ENCODE data around the gene LRRC56.

The LRRC56 gene

DNA sequence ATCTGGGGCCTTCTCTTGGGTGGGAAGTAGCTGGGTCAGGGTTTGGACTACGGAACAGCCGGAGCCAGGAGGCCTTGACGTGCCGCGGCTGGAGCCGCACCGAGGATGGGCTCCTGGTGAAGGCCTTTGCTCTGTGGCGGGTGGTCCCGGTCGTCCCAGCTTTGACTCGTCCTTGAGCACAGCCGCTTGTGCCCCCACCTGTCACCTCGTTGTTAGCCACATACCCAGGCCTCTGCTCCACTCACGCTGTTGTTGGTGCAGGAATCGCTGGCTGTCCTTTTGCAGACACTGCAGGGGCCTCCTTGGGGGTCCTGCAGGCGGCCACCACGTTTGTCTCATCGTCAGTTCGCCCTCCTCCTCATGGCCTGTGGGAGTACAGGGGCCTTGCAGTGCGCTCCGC is 56.0 kb downstream of the LRRC56 start:
- H3K9me3 ChIP-seq (ENCODE audit: control insufficient read depth, insufficient read depth, low read depth, low read length): no peaks in the 10 kb centered on the region
- ChIA-PET CTCF (no interaction called here), POLR2A (no interaction called here)
- TF ChIP-seq BCL11B (tag by site-specific recombination; IDR thresholded peaks at IDR 0.05; ENCODE audit: low read depth) (no peak), GLI4 (tag by site-specific recombination; IDR thresholded peaks at IDR 0.05) (no peak), AEBP2 (tag by site-specific recombination; IDR thresholded peaks at IDR 0.05; ENCODE audit: borderline replicate concordance) (no peak), YY1 (tag by site-specific recombination; IDR thresholded peaks at IDR 0.05) (no peak), ZNF391 (tag by site-specific recombination; IDR thresholded peaks at IDR 0.05; ENCODE audit: borderline replicate concordance, low read depth) (no peak), ZNF184 (tag by site-specific recombination; IDR thresholded peaks at IDR 0.05) (no peak), ZBTB1 (tag by site-specific recombination; IDR thresholded peaks at IDR 0.05) (no peak), ZNF558 (tag by site-specific recombination; IDR thresholded peaks at IDR 0.05) (no peak), SP2 (tag by site-specific recombination; IDR thresholded peaks at IDR 0.05) (no peak), ATF2 (tag by site-specific recombination; IDR thresholded peaks at IDR 0.05; ENCODE audit: low read depth) (no peak), BCL6B (tag by site-specific recombination; IDR thresholded peaks at IDR 0.05) (no peak), ZNF433 (tag by site-specific recombination; IDR thresholded peaks at IDR 0.05; ENCODE audit: low read depth) (no peak)
- TF ChIP-seq, protein P1, sequence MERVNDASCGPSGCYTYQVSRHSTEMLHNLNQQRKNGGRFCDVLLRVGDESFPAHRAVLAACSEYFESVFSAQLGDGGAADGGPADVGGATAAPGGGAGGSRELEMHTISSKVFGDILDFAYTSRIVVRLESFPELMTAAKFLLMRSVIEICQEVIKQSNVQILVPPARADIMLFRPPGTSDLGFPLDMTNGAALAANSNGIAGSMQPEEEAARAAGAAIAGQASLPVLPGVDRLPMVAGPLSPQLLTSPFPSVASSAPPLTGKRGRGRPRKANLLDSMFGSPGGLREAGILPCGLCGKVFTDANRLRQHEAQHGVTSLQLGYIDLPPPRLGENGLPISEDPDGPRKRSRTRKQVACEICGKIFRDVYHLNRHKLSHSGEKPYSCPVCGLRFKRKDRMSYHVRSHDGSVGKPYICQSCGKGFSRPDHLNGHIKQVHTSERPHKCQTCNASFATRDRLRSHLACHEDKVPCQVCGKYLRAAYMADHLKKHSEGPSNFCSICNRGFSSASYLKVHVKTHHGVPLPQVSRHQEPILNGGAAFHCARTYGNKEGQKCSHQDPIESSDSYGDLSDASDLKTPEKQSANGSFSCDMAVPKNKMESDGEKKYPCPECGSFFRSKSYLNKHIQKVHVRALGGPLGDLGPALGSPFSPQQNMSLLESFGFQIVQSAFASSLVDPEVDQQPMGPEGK (tag by site-specific recombination; IDR thresholded peaks at IDR 0.05): no peak
- TF ChIP-seq, protein P2, sequence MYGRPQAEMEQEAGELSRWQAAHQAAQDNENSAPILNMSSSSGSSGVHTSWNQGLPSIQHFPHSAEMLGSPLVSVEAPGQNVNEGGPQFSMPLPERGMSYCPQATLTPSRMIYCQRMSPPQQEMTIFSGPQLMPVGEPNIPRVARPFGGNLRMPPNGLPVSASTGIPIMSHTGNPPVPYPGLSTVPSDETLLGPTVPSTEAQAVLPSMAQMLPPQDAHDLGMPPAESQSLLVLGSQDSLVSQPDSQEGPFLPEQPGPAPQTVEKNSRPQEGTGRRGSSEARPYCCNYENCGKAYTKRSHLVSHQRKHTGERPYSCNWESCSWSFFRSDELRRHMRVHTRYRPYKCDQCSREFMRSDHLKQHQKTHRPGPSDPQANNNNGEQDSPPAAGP (tag by site-specific recombination; IDR thresholded peaks at IDR 0.05): no peak
- H3K4me3 ChIP-seq (ENCODE audit: low read depth, low read length): no peak overlapping the region
- no peak overlapping the region for H3K27ac ChIP-seq (ENCODE audit: extremely low read depth, low read depth, low read length)
- no peaks in the 10 kb centered on the region for H3K4me1 ChIP-seq (ENCODE audit: control insufficient read depth, insufficient read depth, low read length)
- H3K36me3 ChIP-seq (ENCODE audit: control insufficient read depth in 2 of 2, insufficient read depth in 1 of 2, low read length in 2 of 2): peaks cover 16 to 97% of the 10 kb centered on the region in 2 experiments; a peak in 2 of 3 replicates

GRCh38 chr11:595400-595799 is 58.1 kb downstream of the LRRC56 start:
- POLR2A ChIA-PET: interaction anchor here (0.6 kb wide), 1 partner anchor 211 kb away, joined by 4 read pairs; no protein-coding TSS in a partner anchor
- no peaks in the 10 kb centered on the region for H3K4me1 ChIP-seq (ENCODE audit: control insufficient read depth, insufficient read depth, low read length)
- H3K4me3 ChIP-seq (ENCODE audit: low read depth, low read length): no peak overlapping the region
- H3K27ac ChIP-seq (ENCODE audit: extremely low read depth, low read depth, low read length): no peak overlapping the region
- H3K36me3 ChIP-seq (ENCODE audit: control insufficient read depth in 2 of 2, insufficient read depth in 1 of 2, low read length in 2 of 2): peaks cover 13 to 95% of the 10 kb centered on the region in 2 experiments; a peak in 2 of 3 replicates
- CTCF ChIA-PET: interaction anchor here (1.3 kb wide), 1 partner anchor 41 kb away, joined by 4 read pairs; no protein-coding TSS in a partner anchor
- no peaks in the 10 kb centered on the region for H3K9me3 ChIP-seq (ENCODE audit: control insufficient read depth, insufficient read depth, low read depth, low read length)
- TF ChIP-seq ZFP69B (tag by site-specific recombination; IDR thresholded peaks at IDR 0.05) (no peak), GLI2 (tag by site-specific recombination; IDR thresholded peaks at IDR 0.05; ENCODE audit: borderline replicate concordance, low read depth) (no peak), ZNF777 (tag by site-specific recombination; IDR thresholded peaks at IDR 0.05; ENCODE audit: borderline replicate concordance) (no peak), ZNF155 (tag by site-specific recombination; IDR thresholded peaks at IDR 0.05) (no peak), ZNF16 (tag by site-specific recombination; IDR thresholded peaks at IDR 0.05; ENCODE audit: low read depth) (no peak), MEIS1 (CRISPR knock-in tag; IDR thresholded peaks at IDR 0.05; ENCODE audit: borderline replicate concordance) (no peak)
- TF ChIP-seq, protein P3, sequence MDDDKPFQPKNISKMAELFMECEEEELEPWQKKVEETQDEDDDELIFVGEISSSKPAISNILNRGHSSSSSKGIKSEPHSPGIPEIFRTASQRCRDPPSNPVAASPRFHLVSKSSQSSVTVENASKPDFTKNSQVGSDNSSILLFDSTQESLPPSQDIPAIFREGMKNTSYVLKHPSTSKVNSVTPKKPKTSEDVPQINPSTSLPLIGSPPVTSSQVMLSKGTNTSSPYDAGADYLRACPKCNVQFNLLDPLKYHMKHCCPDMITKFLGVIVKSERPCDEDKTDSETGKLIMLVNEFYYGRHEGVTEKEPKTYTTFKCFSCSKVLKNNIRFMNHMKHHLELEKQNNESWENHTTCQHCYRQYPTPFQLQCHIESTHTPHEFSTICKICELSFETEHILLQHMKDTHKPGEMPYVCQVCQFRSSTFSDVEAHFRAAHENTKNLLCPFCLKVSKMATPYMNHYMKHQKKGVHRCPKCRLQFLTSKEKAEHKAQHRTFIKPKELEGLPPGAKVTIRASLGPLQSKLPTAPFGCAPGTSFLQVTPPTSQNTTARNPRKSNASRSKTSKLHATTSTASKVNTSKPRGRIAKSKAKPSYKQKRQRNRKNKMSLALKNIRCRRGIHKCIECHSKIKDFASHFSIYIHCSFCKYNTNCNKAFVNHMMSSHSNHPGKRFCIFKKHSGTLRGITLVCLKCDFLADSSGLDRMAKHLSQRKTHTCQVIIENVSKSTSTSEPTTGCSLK (tag by site-specific recombination; IDR thresholded peaks at IDR 0.05): no peak
- TF ChIP-seq, protein P4, sequence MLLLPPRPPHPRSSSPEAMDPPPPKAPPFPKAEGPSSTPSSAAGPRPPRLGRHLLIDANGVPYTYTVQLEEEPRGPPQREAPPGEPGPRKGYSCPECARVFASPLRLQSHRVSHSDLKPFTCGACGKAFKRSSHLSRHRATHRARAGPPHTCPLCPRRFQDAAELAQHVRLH (tag by site-specific recombination; IDR thresholded peaks at IDR 0.05): no peak
- TF ChIP-seq, protein P5, sequence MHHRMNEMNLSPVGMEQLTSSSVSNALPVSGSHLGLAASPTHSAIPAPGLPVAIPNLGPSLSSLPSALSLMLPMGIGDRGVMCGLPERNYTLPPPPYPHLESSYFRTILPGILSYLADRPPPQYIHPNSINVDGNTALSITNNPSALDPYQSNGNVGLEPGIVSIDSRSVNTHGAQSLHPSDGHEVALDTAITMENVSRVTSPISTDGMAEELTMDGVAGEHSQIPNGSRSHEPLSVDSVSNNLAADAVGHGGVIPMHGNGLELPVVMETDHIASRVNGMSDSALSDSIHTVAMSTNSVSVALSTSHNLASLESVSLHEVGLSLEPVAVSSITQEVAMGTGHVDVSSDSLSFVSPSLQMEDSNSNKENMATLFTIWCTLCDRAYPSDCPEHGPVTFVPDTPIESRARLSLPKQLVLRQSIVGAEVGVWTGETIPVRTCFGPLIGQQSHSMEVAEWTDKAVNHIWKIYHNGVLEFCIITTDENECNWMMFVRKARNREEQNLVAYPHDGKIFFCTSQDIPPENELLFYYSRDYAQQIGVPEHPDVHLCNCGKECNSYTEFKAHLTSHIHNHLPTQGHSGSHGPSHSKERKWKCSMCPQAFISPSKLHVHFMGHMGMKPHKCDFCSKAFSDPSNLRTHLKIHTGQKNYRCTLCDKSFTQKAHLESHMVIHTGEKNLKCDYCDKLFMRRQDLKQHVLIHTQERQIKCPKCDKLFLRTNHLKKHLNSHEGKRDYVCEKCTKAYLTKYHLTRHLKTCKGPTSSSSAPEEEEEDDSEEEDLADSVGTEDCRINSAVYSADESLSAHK (tag by site-specific recombination; IDR thresholded peaks at IDR 0.05): no peak

All from HEK293 (cell line).